GM11168 (cell line): ENCODE data around the gene SLC6A1.

Experiments
- in situ Hi-C: fragments of 300-500 bp; cut with MboI; formaldehyde crosslinking; loops from one replicate; pipeline ENCODE4 v1.12.0; 2022; ENCODE audit warnings: low sequenced_read_pairs; ENCODE audit not compliant: unreplicated experiment

SLC6A1 gene

GRCh38 chr3:11085093-11085840, 92.7 kb downstream of the SLC6A1 start:
- in situ Hi-C loops, result no loop called here

DNA sequence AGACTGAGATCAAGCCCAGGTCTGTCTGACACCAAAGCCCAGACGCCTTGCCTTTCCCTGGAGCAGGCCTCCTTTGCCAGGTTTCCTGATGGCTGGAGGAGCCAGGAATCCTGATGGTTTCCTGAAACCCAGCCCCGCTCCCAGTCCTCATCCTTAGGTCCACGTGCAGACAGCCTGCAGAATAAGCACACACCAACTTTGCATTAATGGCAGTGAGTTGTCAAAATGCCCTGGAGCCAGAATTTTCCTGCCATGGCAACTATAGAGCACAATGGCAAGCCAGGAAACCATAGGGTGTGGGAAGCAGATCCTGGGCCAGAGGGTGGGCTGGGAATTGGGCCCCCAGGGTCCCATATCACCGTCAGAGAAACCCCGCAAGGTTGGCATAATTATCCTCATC, 94.3 kb downstream of the SLC6A1 start:
- in situ Hi-C loops, result no loop called here

GRCh38 chr3:11088066-11088465, 95.5 kb downstream of the SLC6A1 start:
- in situ Hi-C loops, result no loop called here

- in situ Hi-C loops, result no loop called here
These were observed 96.3 kb downstream of the SLC6A1 start for GRCh38 chr3:11088831-11089230.
